Occipital lobe (tissue), 2 donors: ENCODE results near the gene FGF1. TPM values are rescaled to one million over a fixed set of nuclear protein-coding genes. Genes with fewer than 3 reads are reported as not detected.
A peak's percentile ranks its signal among the peaks of the same experiment; 100 is the strongest.

Experiments
- DNase-seq: peaks from one replicate; lab custom pipeline; 2025; lab: John Stamatoyannopoulos, UW
- total RNA-seq: library from RNA; depleted of rRNA; stranded (reverse); fragments of >200 nt; gene quantifications from one replicate; pipeline ENCODE4 v1.2.3, GENCODE V29; 2014

The FGF1 gene
- total RNA-seq, 1 donor from 2014 or later: 6.9 TPM

DNA sequence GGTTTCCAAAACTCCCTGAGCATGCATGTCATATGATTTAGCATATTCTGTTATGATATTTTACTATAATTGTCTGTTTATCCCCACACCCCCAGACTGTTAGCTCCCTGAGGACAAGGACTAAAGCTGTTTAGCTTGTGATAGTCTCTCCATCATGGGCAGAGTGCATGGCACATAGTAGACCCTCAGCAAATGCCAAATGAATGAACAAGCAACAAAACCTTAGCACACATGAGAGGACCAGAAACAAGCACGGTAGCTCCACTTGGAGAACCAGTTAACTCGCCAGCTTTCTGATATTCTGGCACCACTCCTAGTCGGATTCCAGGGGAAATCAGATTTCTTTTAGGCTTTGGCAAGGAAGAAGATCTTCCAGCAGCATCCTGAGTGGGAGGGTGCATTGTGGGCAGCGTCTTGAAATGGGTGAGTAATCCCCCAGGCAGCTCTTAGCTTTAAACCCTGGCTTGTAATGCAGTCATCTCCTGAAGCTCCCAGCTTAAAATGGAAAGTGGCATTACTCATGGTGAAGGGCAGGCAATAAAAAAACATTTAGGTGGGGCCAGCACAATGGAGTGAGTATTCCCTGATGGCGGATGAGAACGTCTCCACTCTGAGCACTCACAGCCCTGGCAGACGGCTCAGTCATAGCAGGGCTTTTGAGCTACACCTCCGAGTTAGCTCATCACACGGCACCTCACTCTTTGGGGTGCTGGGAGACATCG lies 41.1 kb downstream of the FGF1 start:
- peak; percentile 74 for DNase-seq

DNA sequence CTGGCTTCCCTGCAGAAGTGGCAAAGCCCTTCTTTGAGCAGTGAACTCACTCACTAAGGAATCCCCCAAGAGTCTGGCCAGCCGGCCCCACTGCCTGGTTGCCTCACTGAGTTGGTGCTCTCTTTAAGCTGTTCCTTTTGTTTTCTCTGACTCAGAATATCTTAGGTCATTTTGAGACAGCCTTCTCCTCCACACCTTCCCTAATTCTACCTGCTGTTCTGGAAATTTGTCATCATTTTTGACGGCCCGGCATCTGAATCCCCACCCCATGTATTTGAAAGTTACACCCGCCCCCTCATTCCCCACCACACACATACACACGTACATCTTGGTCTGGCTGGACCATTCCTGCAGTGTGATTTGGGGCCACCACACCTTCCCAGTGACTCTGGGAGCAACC lies 41.8 kb downstream of the FGF1 start:
- no peak for DNase-seq

DNA sequence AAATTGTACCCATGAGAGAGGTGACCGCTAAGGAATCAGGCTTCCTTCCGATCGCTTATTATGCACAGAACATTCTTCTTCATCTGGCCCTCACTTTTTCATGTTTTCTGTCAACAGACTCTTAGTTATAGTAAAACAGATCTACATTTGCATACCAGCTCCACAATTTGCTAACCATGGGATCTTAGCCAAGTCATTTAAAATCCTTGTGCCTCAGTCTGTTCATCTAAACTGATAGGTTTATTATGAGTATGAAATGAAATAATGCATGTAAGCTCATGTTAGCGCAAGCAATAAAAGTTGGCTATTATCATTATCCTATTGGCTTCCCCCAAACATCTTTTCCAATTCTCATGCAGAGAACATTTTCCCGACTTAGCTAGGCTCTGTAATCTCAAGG lies 42.3 kb downstream of the FGF1 start:
- no peak for DNase-seq

DNA sequence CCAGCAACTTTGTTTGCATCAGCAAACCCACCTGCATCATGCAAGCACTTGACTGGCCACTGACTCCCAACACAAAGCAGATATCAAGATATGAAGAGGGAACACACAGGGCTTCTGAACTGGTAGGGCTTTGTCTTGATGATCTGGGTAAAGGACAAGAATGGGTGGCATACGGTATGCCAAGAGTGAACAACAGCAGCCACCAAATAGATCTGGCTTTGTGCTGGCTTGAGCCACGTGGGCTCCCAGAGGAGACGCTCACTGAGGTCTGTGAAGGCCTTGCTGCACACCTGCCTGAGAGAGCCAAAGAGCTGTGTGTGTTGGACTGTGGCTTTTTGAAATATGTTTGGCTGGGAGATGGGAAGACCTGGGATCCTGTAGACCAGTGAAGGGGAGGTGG lies 43.5 kb downstream of the FGF1 start:
- no peak for DNase-seq

DNA sequence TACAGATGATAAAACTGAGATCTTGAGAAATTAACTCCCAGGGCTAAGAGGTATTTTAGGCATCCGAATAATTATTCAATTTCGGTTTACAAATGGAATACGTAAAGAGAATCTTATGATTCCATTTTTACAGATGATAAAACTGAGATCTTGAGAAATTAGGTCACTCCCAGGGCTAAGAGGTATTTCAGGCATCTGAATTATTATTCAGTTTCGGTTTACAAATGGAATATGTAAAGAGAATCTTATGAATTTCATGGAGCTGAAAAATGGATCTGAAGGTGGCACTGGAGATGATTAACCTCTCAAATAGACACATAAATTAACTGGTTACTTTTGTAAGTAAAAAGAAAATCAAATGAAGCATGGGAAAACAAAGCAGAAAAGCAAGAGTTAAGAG lies 44.2 kb downstream of the FGF1 start:
- no peak for DNase-seq

DNA sequence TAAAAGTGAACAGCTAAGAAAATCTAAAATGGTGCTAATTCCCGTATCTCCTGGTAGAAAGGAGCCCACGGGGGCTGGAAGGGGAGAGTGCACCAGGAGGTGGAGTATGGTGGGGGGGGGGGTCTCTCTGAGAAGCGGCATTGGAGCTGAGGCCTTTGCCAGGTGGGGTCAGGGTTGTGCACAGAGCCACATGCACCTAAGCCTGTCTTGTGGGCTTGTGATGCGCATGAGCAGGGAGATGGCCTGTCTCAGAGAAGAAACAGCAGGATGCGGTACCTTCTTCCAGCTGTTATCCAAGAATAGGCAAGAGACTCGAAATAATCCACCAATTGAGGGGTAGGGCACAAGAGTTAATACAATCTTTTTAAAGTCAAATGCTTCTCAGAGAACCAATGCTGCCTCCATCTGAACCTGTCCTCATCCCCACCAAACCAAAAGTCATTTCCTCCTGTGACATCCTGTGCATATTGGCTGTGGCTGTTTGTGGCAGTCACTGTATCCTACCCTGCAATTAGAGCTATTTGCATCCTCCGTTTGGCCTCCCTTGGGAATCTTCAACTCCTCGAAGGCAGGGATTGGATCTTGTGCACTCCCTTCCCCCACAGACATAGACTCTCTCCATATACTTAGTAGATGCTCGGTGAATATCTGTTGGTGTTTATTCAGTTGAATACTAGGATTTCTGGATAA lies 45.4 kb downstream of the FGF1 start:
- DNase-seq: no peak

DNA sequence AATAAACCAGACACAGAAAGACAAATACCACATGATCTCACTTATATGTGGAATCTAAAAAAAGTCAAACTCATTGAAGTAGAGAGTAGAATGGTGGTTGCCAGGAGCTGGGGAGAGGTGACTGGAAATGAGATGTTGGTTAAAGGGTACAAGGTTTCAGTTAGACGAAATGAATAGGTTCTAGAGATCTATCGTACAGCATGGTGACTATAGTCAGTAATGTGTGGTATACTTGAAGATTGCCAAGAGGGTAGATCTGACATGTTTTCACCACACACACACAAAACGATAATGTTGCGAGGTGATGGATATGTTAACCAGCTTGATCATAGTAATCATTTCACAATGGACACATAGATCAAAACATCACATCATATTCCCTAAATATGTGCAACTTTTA lies 46.4 kb downstream of the FGF1 start:
- no peak for DNase-seq

DNA sequence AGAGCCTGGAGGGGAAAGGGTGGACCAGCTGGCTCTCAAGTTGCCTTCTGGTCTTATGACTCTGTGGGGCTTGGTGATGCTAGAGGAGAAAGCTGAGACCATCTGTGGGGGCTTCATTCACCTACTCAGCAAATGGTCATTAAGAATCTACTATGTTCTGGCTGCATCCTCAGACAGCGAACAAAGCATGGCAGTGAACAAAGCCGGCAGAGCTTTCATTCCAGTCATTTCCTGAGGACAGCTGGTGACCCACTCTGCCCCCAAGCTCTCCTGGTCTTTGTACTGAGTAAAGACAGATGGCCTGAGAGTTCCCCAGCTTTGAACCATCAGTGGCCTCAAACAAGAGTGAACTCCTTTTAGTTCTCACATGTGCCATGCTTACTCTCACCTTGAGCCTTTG lies 48.0 kb downstream of the FGF1 start:
- no peak for DNase-seq

DNA sequence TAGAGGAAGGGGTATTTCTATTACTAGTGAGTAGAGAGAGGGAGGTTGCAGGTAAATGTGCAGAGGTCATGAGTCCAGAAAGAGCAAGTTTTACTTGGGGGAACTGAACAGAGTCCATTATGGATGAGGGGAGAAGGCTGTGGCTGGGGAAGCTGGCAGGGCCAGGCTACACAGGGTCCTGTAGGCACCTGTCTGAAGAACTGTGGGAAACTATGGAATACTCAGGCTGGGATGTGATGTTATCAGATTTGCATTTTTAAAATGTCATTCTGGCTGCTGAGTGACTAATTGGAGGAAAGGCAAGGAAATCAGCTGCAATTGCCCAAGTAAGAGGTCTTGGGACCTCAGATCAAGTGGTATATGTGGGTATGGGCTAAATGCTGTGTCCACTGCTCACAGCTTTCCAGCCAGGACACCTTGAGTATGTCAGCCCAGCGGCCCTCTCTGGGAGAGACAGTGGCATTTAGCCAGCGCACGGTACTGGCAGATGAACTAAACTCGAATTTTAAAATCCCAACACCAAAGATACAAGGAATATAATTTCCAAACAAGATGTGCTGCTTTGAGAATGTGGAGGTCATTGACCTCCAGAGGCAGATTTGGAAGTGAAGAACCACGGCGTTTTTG lies 49.1 kb downstream of the FGF1 start:
- no peak for DNase-seq

DNA sequence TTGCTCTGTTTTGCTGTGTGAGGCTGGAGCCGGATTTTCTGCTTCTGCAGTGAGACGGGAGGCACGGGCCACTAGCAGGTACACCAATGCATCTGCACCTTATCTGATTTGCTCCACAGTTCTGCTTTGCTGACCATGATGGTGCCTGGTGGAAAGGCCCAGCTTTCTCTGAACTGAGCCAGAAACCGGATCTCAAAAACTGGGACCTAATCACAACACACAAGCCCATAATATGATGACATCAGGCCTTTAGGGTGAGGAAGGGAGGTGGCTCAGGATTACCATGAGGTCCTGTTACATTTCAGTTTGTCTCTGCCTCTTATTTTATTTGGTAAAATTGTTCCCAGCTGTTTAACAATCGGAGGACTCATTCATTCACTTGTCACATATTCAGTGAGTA lies 49.8 kb downstream of the FGF1 start:
- no peak for DNase-seq

DNA sequence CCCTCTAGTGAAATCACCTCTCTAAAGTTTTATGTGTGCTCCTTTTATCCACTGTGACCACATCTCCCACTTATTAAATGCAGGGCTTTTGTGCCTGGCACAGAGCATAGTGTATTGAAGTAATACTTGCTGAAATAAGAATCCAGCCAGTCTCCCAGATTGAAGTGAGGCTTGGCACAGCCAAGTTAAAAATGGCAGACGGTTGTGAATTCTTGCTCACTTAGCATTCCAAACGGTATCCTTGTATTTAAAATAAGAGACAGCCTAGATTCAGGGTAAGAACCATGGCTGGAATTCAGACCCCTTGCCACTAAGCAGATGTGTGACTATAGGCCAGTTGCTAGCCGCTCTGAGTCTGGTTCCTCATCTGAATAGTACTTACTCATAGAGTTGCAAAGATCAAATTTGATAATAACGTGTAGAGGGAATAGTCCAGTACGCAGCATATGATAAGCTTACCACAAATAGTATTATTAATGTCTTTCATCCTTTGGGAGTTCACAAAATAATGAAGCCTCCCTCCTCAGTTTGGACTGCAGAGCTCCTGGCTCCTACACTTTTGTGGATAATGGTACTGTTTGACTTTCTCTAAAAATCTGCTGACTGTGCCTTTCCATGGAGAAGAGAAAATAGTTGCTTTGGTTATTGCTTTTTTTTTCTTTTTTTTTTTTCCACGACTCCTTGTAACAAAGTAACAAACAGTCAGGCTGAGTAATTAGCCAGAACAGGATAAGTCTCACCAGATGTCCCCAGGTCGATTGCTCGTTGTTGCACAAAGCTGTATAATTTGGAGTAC lies 51.5 kb downstream of the FGF1 start:
- DNase-seq: no peak

DNA sequence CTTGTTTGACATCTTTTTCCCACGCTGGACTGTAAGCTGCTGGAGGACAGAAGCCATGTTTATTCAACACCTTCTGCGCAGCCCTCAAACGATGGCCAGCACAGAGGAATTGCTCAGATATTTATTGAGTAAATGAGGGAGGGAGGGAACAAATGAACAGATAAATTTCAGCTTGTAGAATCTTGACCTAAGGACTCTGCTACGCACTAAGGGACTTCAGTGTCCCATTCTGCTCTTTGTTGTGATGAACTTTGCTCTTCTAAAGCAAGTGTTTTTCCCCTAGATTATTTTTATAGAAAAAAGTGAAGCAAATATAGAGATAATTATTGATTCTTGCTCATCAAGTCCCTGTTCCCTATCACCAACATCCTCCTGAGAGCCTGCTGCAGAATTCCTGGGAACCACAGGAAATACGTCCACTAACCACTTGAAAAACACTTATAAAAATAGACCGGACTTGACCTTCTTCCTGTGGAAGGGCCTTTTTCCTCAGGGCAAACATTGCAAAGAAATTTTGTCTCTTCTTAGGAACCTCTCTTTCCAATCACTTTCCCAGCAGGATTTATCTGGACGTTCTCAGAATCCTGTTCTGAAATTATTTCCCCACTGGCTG lies 54.9 kb downstream of the FGF1 start:
- no peak for DNase-seq

DNA sequence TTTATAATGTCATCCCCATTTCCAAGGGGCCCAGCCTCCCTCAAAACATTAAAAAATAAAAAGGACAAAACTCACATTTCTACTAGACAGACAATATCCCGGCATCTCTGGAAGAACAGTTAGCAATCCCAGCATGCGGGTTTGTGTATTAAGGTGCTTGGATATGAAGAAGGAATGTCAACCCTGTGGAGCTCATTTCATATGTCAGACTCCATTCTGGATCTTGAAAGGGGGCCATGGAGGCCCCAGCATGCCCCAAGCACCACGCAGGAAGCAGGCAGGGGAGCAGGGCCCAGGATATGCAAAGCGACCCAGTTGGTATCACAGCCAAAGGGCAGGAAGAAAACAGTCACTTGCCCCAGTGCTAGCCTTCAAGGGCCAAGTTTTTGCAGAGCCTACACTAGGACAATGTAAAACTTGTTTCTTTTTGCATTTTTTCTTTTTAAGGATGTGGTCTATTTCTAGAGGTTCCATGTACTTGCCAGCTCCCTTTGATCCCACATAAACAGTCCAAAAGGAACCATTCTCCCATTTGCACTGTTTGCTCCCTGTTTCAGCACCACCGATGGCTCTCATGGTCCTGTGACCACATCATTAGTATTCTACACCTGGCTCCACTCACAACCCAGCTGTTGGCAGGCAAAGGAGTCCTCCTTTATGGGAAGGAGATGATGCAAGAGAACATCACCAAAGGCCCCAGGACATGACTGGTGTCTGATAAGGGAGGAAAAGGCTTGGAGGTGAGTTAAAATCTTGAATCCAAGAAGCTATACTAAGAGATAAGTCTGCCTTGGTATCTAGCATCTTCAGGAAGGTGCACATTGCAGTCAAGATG lies 58.3 kb downstream of the FGF1 start:
- no peak for DNase-seq

DNA sequence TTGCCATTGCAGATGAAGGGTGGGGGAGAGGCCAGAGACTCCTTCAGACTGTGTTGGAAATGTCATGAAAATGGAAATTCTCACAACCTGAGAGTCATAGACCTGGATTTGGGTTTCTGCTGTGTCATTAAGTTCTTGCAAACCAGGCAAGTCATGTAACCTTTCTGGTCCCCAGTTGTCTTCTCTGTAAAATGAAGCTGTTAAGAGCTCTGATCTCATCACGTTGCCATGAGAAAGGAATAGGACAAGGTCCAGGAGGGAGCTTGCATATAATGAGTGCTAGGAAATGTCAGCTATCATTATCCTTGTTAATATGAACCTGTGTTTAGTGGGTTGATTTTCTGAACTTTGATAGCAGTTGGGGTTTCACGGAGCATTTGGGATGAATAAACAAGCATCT lies 59.1 kb downstream of the FGF1 start:
- no peak for DNase-seq

DNA sequence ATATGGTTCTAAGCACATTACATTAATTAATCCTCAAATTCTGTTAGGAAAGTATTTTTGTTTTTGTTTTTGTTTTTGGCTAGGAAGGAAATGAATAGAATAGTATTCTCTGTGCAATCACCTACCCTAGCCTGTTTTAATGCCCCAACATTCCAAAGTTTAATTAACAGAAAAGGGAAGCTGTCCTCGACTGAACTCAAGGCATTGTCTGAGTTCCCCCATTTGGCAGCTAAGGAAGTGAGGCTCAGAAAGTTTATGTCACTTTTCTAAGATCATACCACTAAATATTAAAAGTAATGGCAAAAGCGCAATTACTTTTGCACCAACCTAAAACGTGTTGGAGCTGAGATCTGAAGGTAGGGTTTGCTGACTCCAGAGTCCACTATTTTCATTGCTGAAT lies 59.8 kb downstream of the FGF1 start:
- no peak for DNase-seq

DNA sequence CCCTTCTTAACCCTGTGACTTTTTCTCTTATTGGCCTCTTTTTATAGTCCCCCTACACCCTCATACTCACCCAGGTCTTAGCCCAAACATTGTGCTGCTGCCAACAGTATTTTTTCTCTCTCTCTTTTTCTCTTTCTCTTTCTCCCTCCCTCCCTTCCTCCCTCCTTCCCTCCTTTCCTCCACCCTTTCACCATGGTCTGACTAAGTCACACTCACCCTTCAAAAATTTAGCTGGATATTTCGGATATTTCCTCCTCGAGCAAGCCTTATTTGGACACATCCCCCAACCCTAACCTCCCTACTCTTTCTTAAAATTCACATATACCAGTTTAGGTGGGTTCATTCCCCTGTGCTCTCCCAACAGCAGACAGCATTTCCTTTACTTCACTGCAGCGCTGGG lies 64.7 kb downstream of the FGF1 start:
- no peak for DNase-seq

DNA sequence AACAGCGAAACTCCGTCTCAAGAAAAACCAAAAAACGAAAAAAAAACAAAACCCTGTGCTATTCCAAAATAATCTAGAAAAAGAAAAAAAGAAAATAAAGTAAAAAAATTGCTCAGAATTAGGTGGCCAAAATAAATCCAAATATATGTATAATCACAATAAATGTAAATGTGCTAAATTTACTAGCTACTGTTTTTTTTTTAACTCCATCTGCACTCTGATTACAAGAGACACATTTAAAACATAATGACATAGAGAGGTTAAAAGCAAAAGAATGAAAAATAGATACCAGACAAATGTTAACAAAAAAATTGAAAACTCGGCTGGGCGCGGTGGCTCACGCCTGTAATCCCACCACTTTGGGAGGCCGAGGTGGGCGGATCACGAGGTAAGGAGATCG lies 66.1 kb downstream of the FGF1 start:
- no peak for DNase-seq

DNA sequence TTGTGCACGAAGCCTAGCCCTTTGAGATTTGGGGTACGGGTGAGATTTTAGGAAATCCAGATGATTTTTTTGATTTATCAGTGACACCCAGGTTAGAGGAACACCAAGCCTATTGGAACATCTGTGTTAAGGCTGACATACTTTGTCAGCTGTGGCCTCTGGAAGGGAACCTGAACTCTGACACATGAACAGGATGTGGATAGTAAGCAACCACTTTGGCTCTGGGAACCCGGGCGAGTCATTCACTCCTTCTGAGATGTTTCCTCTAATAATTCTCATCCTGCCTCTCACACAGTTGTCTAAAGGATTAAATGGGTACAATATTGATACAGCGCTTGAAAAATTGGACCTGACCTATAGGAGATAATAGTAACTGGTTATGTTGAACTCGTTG lies 67.8 kb downstream of the FGF1 start:
- no peak for DNase-seq

DNA sequence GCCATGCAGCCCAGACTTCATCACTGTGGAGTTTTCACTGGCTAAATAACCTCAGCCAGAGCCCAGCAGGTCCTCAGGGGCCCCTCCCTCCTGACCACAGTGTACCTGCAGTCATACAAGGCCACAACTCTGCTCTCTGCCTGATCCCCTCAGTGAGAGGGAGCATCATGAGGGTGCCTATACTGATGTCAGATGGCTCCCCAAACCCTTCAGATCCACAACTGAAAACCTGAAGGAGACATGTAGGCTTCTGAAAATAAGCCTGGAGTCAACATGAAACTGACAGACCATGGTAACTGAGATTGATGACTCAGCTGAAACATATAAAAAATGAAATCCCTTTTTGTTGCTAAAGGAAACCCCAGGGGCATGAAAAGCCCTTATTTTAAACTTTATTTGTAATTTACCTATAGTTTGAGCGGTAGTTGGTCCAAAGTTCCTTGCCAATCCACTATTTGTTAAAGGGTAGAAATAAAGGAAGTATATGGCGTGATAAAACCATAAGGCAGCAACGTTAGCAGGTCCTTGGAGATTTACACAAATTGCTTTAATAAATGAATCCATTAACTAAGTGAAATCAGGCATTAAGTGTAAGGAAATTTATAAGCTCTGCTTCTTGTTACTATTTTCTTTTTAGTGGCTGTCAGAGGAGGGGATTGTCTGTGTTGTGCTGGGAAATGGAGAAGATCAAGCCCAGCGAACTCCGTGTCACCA lies 68.3 kb downstream of the FGF1 start:
- no peak for DNase-seq

DNA sequence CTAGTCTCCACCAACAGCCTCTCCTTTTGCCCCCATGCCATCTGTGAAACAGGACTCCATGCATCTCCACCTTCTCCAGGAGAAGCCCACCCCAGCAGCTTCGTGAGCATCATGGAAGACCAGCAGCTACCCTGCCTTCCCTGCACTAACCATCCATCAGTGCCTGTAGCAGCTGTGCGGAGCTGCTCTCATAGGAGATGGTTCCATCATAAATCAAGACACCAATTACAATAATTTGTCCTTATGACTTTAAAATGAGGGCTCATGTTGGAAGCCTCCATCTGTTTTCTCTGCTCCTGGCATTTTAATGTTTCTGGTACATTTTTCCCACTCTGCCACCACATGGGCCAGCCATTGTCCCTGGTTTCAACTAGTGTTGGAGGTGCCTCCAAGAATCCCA lies 69.9 kb downstream of the FGF1 start:
- DNase-seq: no peak
